Spleen (tissue), 7 donors: ENCODE measurements around the gene GRIK5.

Experiments used
- POLR2A ChIP-seq, 3 donors: fragments of 450-650 bp; IDR thresholded peaks; one replicate each; pipeline ENCODE4 v1.5.1; 2017; ENCODE audit warnings: antibody characterized with exemption in 3 of 3, mild to moderate bottlenecking in 1 of 3
- POLR2AphosphoS5 ChIP-seq, 3 donors: sonication (generic); formaldehyde crosslinking; IDR thresholded peaks; one replicate each; pipeline ENCODE4 v1.5.1; 2017; ENCODE audit warnings: antibody characterized with exemption in 3 of 3
- TF ChIP-seq, protein P1 (sequence below), 11 experiments: fragments of 200-600 bp in 7 of 11; fragments of 450-650 bp in 4 of 11; sonication (generic) in 4 of 11; IDR thresholded peaks in 8 of 11; conservative IDR thresholded peaks in 3 of 11; 1 replicate in 7 of 11; 2 replicates in 4 of 11; pipeline versions ENCODE4 v1.4.0 to v1.8.0; 2016 to 2021; ENCODE audit warnings: antibody characterized with exemption in 11 of 11, inconsistent platforms in 4 of 11, mild to moderate bottlenecking in 1 of 11
- donor health status: DM: no; HTN: no; CAD: no; lungs with moderate emphysema.
- donor health status: DM: no; HTN: no; CAD: no.
- donor health status: DM: no; HTN: no; CAD: no.

DNA sequence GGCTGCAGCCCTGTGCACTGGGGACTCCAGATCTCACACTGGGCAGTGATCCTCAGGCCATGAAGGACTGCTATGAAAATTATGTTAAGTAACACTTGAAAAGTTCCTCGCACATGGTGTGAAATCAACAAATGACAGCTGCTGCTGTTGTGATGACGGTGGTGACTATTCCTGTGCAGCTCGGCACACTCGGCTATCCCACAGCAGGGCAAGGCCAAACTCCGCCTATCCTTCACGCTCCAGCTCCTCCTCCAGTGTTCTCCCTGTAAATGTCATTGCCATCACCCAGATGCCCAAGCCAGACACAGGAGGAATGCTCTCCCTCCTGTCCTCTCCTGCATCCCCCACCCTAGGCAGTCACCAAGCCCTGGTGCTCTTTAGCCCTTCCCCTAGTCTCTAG lies 31.3 kb downstream of the GRIK5 start:
- TF ChIP-seq POLR2AphosphoS5 (IDR thresholded peaks at IDR 0.05) (no peak), POLR2A (IDR thresholded peaks at IDR 0.05) (no peak)
- TF ChIP-seq, protein P1, sequence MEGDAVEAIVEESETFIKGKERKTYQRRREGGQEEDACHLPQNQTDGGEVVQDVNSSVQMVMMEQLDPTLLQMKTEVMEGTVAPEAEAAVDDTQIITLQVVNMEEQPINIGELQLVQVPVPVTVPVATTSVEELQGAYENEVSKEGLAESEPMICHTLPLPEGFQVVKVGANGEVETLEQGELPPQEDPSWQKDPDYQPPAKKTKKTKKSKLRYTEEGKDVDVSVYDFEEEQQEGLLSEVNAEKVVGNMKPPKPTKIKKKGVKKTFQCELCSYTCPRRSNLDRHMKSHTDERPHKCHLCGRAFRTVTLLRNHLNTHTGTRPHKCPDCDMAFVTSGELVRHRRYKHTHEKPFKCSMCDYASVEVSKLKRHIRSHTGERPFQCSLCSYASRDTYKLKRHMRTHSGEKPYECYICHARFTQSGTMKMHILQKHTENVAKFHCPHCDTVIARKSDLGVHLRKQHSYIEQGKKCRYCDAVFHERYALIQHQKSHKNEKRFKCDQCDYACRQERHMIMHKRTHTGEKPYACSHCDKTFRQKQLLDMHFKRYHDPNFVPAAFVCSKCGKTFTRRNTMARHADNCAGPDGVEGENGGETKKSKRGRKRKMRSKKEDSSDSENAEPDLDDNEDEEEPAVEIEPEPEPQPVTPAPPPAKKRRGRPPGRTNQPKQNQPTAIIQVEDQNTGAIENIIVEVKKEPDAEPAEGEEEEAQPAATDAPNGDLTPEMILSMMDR (IDR thresholded peaks at IDR 0.05 in 8 of 11, conservative IDR thresholded peaks at IDR 0.05 in 3 of 11) = no peak
